Central memory CD8-positive, alpha-beta T cell (primary cell): ENCODE results near the gene ASCL2.
"Not testable (repeated sequence)": the region's sequence is repeated elsewhere in the genome, so short reads cannot be mapped to it uniquely, and the experiment has no call there.

Experiments used
- ATAC-seq: fragments of 150-1000 bp; cut with Tn5 transposase; replicated peaks from 2 replicates; pipeline ENCODE4 v1.10.0; 2022; ENCODE audit warnings: mild to moderate bottlenecking, moderate FRiP score, moderate number of reproducible peaks; ENCODE audit not compliant: poor library complexity, severe bottlenecking; ENCODE audit errors: extremely low read depth
- DNase-seq, 2 donors: peaks; one replicate each; pipeline ENCODE4 v3.0.0; 2021; ENCODE audit warnings: low spot score in 2 of 2
- H3K27ac Mint-ChIP-seq: one replicate; pipeline ENCODE4 v1.8.0; 2022; ENCODE audit warnings: low read depth, mild to moderate bottlenecking, moderate library complexity, mixed read lengths
- H3K27me3 Mint-ChIP-seq: one replicate; pipeline ENCODE4 v1.8.0; 2022; ENCODE audit warnings: mixed read lengths
- H3K36me3 Mint-ChIP-seq: one replicate; pipeline ENCODE4 v1.8.0; 2022; ENCODE audit warnings: mild to moderate bottlenecking, moderate library complexity, mixed read lengths; ENCODE audit not compliant: insufficient read depth
- H3K4me1 Mint-ChIP-seq: one replicate; pipeline ENCODE4 v1.8.0; 2022; ENCODE audit warnings: mixed read lengths
- H3K4me3 Mint-ChIP-seq: one replicate; pipeline ENCODE4 v1.8.0; 2022; ENCODE audit warnings: mild to moderate bottlenecking, moderate library complexity, mixed read lengths
- H3K9me3 Mint-ChIP-seq: one replicate; pipeline ENCODE4 v1.8.0; 2022; ENCODE audit warnings: mixed read lengths

Gene ASCL2

DNA sequence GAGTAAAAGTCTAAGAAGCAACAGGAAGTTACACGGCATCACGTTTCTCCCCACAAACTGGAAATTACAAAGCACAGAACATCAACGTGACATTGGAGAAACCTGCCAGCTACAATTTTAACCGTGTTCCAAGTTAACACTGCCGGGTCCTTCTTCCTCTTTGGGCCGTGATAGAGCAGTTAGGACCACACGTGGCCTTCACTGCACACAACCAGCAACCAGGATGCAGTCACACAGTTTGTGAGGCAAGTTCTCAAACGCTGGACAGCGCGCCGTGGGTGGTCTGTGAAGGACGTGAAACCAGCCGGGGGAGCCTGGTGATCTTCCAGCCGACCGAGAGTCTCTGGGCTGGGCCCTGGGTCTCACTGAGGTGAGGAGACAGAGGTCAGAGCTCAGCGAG lies 16.7 kb upstream of the ASCL2 start:
- peaks cover 2% of the 10 kb centered on the region for H3K36me3 Mint-ChIP-seq
- peaks cover 4% of the 10 kb centered on the region for H3K9me3 Mint-ChIP-seq
- peaks cover 19% of the 10 kb centered on the region for H3K4me1 Mint-ChIP-seq
- H3K27me3 Mint-ChIP-seq: no peaks in the 10 kb centered on the region
- ATAC-seq: no peak
- peak in 1 of 2 donors; percentile 3 for DNase-seq
- H3K4me3 Mint-ChIP-seq: no peak overlapping the region
- no peak overlapping the region for H3K27ac Mint-ChIP-seq

DNA sequence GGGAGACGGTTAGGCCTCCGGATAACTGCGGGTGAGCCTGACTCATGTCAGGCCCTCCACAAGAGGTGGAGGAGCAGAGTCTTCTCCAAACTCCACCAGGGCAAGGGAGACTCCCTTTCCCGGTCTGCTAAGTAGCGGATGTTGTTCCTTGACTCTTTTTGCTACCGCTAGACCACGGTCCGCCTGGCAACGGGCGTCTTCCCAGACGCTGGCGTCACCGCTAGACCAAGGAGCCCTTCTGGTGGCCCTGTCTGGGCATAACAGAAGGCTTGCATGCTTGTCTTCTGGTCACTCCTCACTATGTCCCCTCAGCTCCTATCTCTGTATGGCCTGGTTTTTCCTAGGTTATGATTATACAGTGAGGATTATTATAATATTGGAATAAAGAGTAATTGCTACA lies 16.0 kb upstream of the ASCL2 start:
- H3K4me3 Mint-ChIP-seq, H3K27me3 Mint-ChIP-seq, ATAC-seq, DNase-seq, H3K9me3 Mint-ChIP-seq, H3K27ac Mint-ChIP-seq, H3K36me3 Mint-ChIP-seq: not testable (repeated sequence)
- H3K4me1 Mint-ChIP-seq: peaks cover 19% of the 10 kb centered on the region

DNA sequence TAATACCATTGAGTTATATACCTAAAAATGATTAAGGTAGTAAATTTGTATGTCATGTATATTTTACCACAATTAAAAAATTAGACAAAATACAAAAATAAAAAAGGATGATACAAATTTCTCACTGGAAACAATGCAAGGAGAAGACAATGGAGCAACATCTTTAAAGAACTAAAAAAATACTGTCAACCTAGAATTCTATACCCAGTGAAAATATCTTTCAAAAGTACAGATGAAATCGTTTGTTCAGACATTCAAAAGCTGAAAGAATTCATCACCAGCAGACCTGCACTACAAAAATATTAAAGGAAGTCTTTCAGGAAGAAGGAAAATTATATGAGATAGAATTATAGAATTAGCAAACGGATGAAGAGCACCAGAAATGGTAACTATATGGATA lies 9.8 kb upstream of the ASCL2 start:
- H3K4me3 Mint-ChIP-seq: no peak overlapping the region
- peaks cover 38% of the 10 kb centered on the region for H3K27me3 Mint-ChIP-seq

DNA sequence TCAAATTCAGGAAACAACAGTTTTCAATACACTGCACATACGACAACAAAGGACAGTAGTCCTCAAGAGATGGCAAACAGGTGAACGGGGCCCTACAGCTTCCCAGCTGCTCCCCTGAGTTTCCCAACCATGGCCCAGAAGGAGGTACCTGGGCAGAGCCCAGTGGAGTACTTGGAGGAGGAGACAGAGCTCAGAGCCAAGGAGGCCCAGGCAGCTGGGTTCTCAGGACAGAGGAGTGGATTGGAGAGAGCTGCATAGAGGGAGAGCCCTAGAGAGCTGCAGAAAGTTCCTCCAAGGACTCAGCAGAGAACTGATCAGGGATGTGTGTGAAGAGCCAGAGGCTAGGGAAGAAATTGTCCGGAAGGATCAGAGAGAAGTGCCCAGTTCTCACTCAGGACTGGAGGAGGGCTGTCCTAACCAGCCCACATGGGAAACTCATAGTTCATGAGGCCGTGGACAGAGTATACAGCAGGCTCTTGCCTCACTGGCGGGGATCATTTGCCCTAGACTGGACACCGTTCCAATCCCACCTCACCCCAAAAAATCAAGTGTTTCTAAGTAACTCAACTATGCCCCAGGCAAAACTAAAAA lies 7.6 kb upstream of the ASCL2 start:
- no peak overlapping the region for H3K27ac Mint-ChIP-seq
- no peak for DNase-seq
- no peak overlapping the region for H3K4me3 Mint-ChIP-seq
- peaks cover 56% of the 10 kb centered on the region for H3K27me3 Mint-ChIP-seq
- ATAC-seq: no peak
- peaks cover 13% of the 10 kb centered on the region for H3K4me1 Mint-ChIP-seq
- no peaks in the 10 kb centered on the region for H3K36me3 Mint-ChIP-seq
- peaks cover 11% of the 10 kb centered on the region for H3K9me3 Mint-ChIP-seq

More for the DNA sequence above, 9.8 kb upstream of the ASCL2 start:
- DNase-seq (no peak), ATAC-seq (no peak)
- H3K27ac Mint-ChIP-seq: no peak overlapping the region
- H3K9me3 Mint-ChIP-seq: peaks cover 11% of the 10 kb centered on the region
- H3K4me1 Mint-ChIP-seq: peaks cover 13% of the 10 kb centered on the region
- H3K36me3 Mint-ChIP-seq: no peaks in the 10 kb centered on the region

DNA sequence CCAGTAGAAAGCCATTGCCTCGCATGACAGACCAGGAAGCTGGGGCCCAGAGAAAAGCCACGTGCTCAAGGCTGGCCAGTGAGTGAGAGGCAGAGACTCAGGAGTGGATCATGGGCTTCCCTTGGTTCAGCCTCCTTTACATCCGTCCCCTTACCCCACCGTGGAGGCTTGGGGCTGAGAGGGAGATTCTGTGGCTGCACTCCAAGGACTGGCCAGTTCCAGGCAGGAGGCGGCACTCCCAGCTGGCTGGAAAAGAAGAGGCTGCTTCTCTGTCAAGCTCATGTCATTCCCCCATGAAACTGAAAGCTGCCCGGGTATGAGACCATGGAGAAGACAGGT lies 6.6 kb upstream of the ASCL2 start:
- Mint-ChIP-seq H3K4me1 (peaks cover 13% of the 10 kb centered on the region), H3K36me3 (no peaks in the 10 kb centered on the region), H3K27ac (no peak overlapping the region), H3K4me3 (no peak overlapping the region), H3K9me3 (peaks cover 6% of the 10 kb centered on the region), H3K27me3 (peaks cover 67% of the 10 kb centered on the region)
- no peak for ATAC-seq
- peak in 1 of 2 donors; percentile 10 for DNase-seq

DNA sequence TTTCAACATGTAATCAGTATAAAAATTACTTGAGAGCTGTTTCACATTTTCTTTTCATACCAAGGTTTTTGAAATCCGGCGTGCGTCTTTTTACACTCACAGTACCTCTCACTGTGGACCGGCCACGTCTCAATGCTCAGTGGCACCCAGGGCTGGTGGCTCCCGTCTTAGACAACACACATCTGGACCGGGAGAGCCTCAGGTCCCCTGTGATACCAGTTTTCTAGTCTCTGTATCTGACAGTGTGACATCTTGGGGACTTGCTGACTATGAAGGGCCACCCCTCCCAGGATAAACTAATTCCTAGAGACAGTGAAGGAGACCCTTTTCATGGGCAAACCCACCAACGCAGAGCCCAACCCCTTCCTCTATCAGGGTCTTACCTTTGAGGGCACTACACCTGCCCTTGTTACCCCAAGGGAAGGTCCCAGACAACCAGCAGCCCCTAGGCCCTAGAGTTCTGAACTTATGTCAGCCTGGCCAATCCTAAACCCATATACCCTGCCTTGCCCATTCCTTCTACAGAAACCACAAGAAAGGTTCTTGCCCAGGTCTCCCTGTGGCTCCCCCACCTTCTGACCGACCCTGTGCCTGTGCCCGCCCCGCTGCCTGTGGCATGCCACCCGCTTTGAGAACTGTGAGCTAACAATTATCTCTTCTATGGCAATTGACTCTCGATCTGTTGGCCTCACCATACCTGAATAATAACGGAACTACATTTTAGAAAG lies 6.1 kb upstream of the ASCL2 start:
- H3K9me3 Mint-ChIP-seq: peaks cover 6% of the 10 kb centered on the region
- H3K27me3 Mint-ChIP-seq: peaks cover 72% of the 10 kb centered on the region
- H3K36me3 Mint-ChIP-seq: no peaks in the 10 kb centered on the region
- peaks cover 13% of the 10 kb centered on the region for H3K4me1 Mint-ChIP-seq
- DNase-seq (peak in 1 of 2 donors; percentile 12), ATAC-seq (no peak)
- H3K4me3 Mint-ChIP-seq: no peak overlapping the region
- no peak overlapping the region for H3K27ac Mint-ChIP-seq

DNA sequence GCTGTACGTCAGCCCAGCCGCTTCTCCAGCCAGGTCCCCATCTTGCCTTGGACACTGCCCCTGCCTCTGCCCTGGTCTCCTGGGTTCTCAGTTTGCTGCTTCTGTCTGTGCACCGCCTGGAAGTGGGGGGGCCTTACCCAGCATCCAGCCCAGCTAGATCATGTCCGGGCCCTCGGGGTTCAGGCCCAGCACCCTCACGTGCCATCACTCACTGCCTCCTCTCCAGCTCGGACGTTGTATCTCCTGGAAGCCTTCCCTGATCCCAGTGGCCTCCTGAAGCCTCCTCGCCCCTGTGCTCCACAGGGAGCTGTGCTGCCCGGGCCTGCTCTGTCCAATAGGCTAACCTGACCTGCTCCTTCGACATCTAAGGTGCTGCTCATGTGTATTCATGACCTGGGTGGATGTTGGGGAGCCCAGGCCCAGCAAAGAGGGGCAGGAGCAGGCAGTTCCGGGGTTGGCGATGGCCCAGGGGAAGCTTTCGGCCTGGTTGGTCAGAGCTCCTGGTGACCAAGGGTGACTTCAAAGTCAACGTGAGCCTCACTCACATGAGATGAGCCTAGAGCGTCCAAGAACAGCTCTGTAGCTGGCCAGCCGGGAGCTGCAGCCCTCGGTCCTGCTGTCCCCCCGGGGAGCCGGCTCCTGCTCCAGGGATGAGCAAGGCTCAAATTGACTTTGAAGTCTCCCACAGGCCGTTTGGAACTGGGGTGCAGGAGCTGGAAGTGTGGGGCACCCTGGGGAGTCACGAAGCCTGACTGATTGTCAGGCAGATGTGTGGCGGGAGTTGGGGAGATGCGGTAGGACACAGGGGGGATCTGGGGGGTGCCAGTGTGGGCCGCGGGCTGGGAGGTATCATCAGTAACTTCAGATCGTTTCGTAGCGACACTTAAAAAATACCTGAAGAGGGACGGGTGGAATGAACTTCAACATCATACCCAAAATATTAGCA lies 5.2 kb upstream of the ASCL2 start:
- H3K4me1 Mint-ChIP-seq: peaks cover 13% of the 10 kb centered on the region
- H3K9me3 Mint-ChIP-seq: peaks cover 6% of the 10 kb centered on the region
- no peak overlapping the region for H3K27ac Mint-ChIP-seq
- peaks cover 76% of the 10 kb centered on the region for H3K27me3 Mint-ChIP-seq
- H3K4me3 Mint-ChIP-seq: no peak overlapping the region
- ATAC-seq (no peak), DNase-seq (peak in 1 of 2 donors; percentile 12)
- H3K36me3 Mint-ChIP-seq: no peaks in the 10 kb centered on the region

DNA sequence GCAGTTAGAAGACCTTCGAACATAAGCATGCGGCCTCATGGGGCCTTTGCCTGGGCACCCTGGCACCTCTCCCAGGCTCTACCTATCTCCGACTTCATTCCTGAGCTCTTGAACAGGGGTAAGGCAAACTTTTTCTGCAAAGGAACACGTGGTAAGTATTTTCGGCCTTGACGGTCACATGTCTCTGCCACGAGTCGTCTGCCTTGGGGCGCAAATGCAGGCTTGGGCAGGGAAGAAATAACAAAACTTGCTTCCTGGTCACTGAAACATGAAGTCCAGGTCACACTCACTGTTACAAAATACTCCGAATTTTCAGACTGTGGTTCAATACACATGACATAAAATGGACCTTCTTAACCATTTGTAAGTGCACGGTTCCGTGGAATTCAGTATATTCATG lies 3.4 kb upstream of the ASCL2 start:
- ATAC-seq (no peak), DNase-seq (peak in 1 of 2 donors; percentile 5)
- H3K27me3 Mint-ChIP-seq: peaks cover 67% of the 10 kb centered on the region
- peaks cover 13% of the 10 kb centered on the region for H3K4me1 Mint-ChIP-seq
- H3K4me3 Mint-ChIP-seq: no peak overlapping the region
- H3K27ac Mint-ChIP-seq: no peak overlapping the region
- H3K36me3 Mint-ChIP-seq: peaks cover 4% of the 10 kb centered on the region
- H3K9me3 Mint-ChIP-seq: no peaks in the 10 kb centered on the region

DNA sequence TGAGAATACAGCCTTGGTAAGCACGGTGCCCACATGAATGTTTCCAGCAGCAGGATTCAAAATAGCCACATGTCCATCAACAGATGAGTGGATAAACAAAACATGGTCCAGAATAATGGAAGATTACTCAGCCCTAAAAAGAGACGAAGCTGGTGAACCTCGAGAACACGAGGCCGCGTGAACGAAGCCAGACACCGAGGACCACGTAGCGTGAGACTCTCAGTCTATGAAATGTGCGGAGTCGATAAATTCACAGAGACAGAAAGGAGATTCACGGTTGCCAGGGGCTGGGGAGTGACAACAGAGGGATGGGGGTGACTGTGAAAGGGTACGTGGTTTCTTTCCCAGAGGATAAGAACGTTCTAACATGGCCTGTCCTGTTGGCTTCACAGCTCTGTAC lies 2.9 kb upstream of the ASCL2 start:
- Mint-ChIP-seq H3K4me3 (no peak overlapping the region), H3K36me3 (peaks cover 4% of the 10 kb centered on the region), H3K27ac (peak overlapping the region; percentile 8), H3K9me3 (no peaks in the 10 kb centered on the region), H3K27me3 (peaks cover 64% of the 10 kb centered on the region), H3K4me1 (peaks cover 17% of the 10 kb centered on the region)
- ATAC-seq: no peak
- peak in 1 of 2 donors; percentile 3 for DNase-seq

DNA sequence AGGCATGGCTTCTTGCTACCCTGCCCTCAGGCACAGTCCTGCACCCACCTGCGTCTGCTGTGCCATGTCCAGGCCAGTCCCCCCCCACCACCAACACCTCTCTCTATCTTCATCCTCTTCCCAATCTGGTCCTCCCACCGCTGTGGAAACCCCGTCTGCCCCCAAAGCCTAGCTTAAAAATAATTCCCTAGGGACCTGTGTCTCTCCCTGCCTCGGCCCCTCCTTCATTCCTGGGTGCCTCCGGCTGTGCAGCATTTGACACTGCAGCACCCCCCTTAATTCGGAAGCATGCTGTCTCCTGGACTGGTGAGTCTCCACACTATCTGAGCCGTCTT lies 2.5 kb upstream of the ASCL2 start:
- peak overlapping the region; percentile 5 for H3K4me3 Mint-ChIP-seq

DNA sequence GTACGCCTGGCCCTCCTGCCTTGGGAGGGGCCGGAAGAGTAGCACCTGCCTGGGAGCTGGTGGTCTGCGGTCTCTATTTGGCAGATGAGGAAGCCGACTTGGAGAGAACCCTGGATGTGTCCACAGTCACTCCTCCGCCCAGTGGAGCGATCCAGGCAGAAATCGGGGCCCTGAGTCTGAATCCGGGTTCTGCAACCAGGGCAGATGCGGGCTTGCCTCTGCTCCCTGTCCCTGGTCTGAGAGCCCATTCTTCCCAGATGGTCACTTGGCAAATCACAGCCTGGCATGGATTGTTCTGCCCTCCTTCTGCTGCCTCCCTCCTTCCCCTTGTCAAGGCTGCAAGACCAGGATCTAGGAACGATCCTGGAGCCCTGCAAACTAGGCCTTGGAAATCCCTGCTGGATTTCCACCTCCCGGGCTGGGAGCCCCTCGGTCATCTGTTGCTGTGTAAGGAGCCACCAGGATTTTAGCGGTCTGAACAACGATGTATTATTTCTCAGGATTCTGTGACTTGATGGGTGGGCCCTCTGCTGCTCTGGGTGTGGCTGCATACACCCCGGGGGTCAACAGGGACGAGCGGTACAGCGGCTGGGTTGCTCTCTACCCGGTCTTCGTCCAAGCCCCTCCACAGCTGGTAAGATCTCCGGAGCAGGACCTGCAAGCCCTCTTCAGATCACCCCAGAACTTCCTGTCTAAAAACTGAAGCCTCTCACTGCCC lies 2.0 kb upstream of the ASCL2 start:
- H3K9me3 Mint-ChIP-seq: no peaks in the 10 kb centered on the region
- ATAC-seq: no peak
- H3K4me3 Mint-ChIP-seq: no peak overlapping the region
- H3K4me1 Mint-ChIP-seq: peaks cover 15% of the 10 kb centered on the region
- DNase-seq: peak in 1 of 2 donors; percentile 5
- H3K27ac Mint-ChIP-seq: peak overlapping the region; percentile 8
- peaks cover 4% of the 10 kb centered on the region for H3K36me3 Mint-ChIP-seq
- H3K27me3 Mint-ChIP-seq: peaks cover 57% of the 10 kb centered on the region

More for the DNA sequence above, 2.5 kb upstream of the ASCL2 start:
- Mint-ChIP-seq H3K9me3 (no peaks in the 10 kb centered on the region), H3K27me3 (peaks cover 62% of the 10 kb centered on the region), H3K27ac (peak overlapping the region; percentile 8), H3K36me3 (peaks cover 4% of the 10 kb centered on the region), H3K4me1 (peaks cover 20% of the 10 kb centered on the region)
- ATAC-seq (no peak), DNase-seq (peak in 1 of 2 donors; percentile 6)
